HG03439 (cell line): ENCODE data around the gene ZNF827.

Source experiments
- ATAC-seq: cut with Tn5 transposase; IDR thresholded peaks from one replicate; pipeline ENCODE4 v1.9.1; 2021; ENCODE audit warnings: mild to moderate bottlenecking, moderate library complexity; ENCODE audit not compliant: unreplicated experiment

ZNF827 gene

DNA sequence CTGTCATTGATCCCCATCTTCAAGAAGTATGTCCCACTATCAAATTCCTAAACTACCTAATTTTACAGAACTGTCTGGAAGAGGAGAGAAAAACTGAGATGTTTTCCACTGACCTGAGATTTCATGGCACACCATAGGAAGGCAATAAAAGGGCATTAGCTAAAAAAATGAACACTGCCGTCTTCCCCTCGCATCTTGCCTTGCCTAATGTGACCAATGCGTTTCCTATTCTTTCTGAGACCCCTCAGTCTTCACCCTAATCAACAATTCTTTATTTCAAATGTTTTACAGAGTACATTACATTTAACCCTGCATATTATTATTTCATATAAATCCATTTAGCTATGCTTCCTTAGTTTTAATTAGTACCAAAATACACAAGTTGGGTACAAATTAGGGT is 43.6 kb downstream of the ZNF827 start:
- no peak for ATAC-seq

DNA sequence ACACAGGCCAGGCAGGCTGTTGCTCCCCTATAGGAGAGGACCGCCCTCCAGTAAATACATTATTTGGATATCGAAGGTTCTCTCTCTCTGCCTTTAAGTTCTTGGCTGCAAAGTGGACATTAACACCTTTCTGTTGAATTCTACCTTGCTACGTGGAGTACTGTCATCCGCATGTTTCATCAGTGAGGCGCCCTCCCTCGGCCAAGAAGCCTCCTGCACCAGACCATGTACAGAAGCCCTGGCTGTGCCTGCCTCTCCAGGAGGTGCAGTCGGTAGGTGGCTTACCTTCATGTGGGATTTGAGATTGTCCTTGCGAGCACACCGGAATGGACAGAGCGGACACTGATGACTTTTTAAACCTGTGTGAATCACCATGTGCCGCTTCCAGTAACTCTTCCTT is 46.7 kb downstream of the ZNF827 start:
- ATAC-seq: no peak

- no peak for ATAC-seq
These were observed 47.9 kb downstream of the ZNF827 start for GRCh38 chr4:145890689-145891088.

DNA sequence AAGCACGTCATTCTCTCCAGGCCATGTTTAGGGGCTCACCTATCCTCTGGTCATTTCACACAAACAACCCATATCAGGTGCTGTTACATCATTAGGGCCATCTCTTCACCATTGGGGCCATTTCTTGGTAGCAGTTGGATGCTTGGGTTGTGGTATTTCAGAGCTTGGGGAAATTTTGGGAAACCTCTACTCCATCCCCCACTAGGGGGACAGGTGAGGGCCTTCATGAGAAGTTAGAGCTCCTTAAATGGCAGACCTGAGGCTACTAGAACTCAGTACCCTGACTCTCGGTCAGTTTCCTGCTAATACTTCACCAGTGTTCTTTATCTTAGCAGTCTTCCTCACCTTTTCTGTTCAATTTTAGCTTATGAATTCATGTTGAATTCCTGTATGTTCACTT is 50.2 kb downstream of the ZNF827 start:
- ATAC-seq: no peak

GRCh38 chr4:145887241-145887991 is 51.2 kb downstream of the ZNF827 start:
- no peak for ATAC-seq

- ATAC-seq: no peak
These were observed 51.8 kb downstream of the ZNF827 start for GRCh38 chr4:145886871-145887240.

DNA sequence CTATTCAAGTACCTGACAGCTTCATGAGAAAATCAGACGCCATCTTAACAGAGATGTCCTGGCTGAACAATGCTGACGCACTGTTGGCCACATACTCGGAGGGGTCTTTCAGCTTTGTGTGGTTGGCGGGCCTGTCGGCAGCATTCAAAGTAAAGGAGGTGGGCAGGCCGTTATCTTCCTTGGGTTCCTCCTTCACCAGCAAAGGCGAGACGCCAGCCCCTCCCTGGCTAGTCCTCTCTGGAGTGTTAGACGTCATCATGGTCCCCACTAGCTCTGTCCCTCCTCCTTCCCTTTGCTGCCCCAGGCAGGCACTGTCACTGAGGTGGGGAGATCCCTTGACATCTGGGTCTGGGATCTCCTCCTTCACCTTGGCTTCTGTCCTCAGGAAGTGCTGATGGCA is 53.0 kb downstream of the ZNF827 start:
- no peak for ATAC-seq

GRCh38 chr4:145884775-145885174 is 53.8 kb downstream of the ZNF827 start:
- ATAC-seq: no peak

- no peak for ATAC-seq
These were observed 55.4 kb downstream of the ZNF827 start for GRCh38 chr4:145883101-145883694.

GRCh38 chr4:145882604-145883003 is 56.0 kb downstream of the ZNF827 start:
- no peak for ATAC-seq

DNA sequence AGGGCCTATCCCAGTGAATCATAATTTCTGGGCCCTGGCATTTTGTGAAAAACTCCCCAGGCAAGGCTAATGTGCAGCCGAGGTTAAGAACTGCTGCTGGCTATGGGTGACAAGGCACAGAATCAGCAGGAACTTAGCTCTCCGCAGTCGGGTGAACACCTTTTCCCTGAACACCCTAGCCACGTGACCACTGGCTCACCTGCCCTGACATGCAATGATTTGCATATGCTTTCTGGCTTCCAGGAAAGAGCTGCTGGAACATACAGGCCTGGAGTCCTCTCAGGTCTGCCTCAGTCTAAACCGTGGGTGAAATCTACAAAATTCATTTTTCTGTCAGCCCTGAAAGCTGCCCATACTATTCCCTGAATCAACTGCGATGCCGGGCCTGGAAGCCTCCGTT is 56.6 kb downstream of the ZNF827 start:
- ATAC-seq: peak; percentile 36

DNA sequence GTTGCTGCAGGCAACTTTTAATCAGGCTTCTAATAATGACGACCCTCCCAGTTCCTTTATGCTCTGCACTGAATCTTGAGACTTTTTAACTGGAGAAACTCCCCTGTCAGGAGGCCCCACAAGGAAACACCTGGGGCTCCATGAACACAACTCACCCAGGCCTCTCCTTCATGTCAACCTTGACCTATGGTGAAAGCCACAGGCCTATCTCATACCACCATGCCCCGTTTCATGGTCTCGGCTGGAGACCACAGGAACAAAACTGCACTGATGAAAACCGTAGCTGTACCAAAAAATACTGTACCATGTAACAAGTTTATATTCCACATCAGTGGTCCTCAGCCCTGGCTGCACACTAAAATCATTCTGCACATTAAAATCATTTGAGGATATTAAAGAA is 57.0 kb downstream of the ZNF827 start:
- ATAC-seq: no peak

- ATAC-seq: no peak
These were observed 58.2 kb downstream of the ZNF827 start for GRCh38 chr4:145880355-145880960.

- no peak for ATAC-seq
These were observed 59.0 kb downstream of the ZNF827 start for GRCh38 chr4:145879598-145879997.

DNA sequence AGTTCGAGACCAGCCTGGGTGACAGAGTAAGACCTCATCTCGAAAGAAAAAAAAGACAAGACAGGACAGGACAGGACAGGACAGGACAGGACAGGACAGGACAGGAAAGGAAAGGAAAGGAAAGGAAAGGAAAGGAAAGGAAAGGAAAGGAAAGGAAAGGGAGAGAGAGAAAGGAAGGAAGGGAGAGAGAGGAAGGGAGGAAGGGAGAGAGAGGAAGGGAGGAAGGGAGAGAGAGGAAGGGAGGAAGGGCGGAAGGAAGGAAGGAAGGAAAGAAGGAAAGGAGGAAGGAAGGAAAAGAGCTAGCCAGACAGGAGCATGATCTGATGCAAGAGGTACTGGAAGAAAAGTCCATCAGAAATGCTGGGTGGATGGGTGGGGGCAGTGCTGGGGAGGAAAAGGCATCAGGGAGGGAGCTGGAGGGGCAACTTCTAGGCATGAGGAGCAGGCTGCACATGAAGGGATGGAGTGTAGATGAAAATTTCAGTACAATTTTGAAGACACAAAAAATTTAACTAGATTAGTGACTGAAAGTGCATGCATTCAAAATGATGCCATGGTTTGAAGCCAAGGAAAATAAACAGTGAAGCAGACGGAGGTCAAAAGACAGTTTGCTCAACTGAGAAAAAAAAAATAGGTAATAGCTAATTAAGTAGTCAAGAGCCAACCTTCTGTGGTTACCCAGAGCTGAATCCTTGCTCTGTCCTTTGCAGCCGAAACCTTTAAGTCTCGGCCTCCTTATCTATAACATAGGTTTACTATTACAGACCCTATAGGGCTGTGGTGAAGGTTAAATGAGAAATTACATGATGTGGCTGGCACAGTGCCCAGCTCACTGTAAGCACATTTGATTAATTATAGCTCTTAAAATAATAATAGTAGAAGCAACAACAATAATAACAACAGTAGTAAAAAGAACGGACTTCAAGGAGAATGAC is 59.9 kb downstream of the ZNF827 start:
- no peak for ATAC-seq

GRCh38 chr4:145876531-145877180 is 62.0 kb downstream of the ZNF827 start:
- no peak for ATAC-seq

GRCh38 chr4:145873901-145874300 is 64.7 kb downstream of the ZNF827 start:
- ATAC-seq: no peak

GRCh38 chr4:145871209-145871608 is 67.4 kb downstream of the ZNF827 start:
- no peak for ATAC-seq

GRCh38 chr4:145870155-145871020 is 68.2 kb downstream of the ZNF827 start:
- peak; percentile 49 for ATAC-seq
